ENCODE results near the gene TLL1.
A peak's percentile ranks its signal among the peaks of the same experiment; 100 is the strongest.

The TLL1 gene

DNA sequence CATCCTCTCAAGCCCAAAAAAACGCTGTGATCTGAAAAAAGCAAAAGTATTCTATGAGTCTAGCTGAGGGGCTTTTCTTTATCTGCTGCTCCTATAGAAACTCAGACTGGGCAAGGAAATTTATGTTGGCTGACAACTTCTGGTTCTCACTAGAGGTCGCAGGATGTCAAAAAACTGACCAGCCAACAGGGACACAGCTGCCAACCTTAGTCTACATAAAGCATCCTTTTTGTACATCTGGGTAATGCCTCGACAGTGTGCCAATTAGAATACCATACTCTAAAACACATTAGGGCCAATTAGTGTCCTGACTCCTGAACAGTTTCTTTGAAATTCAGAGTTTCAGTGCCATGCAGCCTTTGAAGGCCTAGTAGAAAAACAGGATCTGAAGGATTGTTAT is 8.8 kb upstream of the TLL1 start:
- no peak overlapping the region for H3K4me3 ChIP-seq (ENCODE audit: low read depth, low read length)
- TF ChIP-seq, protein P1, sequence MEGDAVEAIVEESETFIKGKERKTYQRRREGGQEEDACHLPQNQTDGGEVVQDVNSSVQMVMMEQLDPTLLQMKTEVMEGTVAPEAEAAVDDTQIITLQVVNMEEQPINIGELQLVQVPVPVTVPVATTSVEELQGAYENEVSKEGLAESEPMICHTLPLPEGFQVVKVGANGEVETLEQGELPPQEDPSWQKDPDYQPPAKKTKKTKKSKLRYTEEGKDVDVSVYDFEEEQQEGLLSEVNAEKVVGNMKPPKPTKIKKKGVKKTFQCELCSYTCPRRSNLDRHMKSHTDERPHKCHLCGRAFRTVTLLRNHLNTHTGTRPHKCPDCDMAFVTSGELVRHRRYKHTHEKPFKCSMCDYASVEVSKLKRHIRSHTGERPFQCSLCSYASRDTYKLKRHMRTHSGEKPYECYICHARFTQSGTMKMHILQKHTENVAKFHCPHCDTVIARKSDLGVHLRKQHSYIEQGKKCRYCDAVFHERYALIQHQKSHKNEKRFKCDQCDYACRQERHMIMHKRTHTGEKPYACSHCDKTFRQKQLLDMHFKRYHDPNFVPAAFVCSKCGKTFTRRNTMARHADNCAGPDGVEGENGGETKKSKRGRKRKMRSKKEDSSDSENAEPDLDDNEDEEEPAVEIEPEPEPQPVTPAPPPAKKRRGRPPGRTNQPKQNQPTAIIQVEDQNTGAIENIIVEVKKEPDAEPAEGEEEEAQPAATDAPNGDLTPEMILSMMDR (IDR thresholded peaks at IDR 0.05; ENCODE audit: low read depth, low read length, missing control alignments), result peak; percentile 19
- DNase-seq (ENCODE audit: low read depth), result no peak
- in situ Hi-C loops (cut with HindIII; ENCODE audit: low sequenced_read_pairs), result no loop called here

DNA sequence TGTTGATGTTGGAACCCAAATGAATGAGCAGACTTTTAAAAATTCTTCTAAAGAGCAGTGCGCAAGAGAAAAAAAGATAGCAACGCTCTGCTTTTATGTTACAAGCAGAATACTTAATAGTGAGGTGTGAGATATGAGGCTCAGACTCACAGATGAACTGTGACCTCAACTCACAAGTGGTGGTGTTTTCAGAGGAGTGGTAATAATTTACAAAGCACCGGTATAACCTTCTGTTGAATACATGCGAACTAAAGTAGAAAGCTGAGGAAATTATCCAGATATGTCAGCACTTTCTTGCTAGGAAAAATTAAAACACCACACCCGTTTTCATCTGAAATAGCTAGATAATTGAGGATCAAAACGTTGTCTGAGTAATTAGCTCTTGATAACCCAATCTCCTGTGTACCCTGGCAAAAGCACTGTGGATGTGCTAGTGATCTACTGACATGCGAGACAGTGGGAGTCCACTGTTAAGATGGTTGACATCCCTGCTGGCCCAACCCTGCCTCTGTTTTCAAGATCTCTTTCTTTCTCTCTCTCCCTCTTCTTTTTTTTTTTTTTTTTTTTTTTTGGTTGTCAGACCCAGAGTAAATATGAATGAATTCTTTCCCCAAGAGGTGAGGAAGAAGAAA is 6.9 kb upstream of the TLL1 start:
- no peak for DNase-seq (ENCODE audit: low read depth)
- TF ChIP-seq, protein P1 (IDR thresholded peaks at IDR 0.05; ENCODE audit: low read depth, low read length, missing control alignments), result no peak
- in situ Hi-C loops (cut with HindIII; ENCODE audit: low sequenced_read_pairs), result no loop called here
- no peak overlapping the region for H3K4me3 ChIP-seq (ENCODE audit: low read depth, low read length)

DNA sequence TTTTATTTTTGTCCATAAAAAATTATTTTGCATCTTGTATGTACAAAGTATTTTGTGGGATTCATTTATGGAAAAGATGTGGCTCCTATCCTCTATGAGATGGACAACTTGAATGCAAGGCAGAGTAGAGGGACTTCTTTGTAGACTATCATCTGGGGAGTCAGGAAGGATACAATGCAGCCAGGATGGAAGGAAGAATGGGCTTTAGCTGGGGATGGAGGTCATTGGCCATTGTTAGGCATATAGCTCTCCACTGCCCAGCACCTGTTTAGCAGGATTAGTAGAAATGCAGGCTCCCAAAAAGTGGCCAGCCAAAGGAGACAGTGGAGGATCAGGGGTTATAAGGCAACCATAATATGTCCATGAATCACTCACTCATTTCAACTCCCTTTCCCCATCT is 5.1 kb upstream of the TLL1 start:
- no peak for DNase-seq (ENCODE audit: low read depth)
- TF ChIP-seq, protein P1 (IDR thresholded peaks at IDR 0.05; ENCODE audit: low read depth, low read length, missing control alignments), result no peak
- in situ Hi-C loops (cut with HindIII; ENCODE audit: low sequenced_read_pairs), result no loop called here

DNA sequence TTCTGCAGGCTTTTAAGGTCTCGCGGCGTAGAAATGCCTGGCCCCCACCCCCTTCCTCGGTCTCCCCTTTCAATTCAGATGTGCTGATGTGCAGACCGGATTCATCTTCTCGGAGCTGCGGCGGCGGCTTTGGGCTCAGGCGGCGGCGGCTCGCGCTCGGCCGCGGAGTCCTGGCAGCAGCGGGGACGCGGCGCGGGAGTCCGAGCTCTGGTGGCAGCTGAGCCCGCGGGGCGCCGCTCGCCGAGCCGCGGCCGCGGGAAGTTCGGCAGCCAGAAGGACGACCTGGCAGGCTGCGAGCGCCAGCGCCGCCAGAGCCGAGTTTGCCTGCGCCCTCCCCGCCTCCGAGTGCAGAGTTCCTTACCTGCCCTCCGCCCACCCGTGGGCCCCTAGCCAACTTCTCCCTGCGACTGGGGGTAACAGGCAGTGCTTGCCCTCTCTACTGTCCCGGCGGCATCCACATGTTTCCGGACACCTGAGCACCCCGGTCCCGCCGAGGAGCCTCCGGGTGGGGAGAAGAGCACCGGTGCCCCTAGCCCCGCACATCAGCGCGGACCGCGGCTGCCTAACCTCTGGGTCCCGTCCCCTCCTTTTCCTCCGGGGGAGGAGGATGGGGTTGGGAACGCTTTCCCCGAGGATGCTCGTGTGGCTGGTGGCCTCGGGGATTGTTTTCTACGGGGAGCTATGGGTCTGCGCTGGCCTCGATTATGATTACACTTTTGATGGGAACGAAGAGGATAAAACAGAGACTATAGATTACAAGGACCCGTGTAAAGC is 448 bp downstream of the TLL1 start:
- in situ Hi-C loops (cut with HindIII; ENCODE audit: low sequenced_read_pairs), result no loop called here
- TF ChIP-seq, protein P1 (IDR thresholded peaks at IDR 0.05; ENCODE audit: low read depth, low read length, missing control alignments), result no peak
- no peak for DNase-seq (ENCODE audit: low read depth)
- peak overlapping the region; percentile 61 for H3K4me3 ChIP-seq (ENCODE audit: low read depth, low read length)

More for the DNA sequence above, 5.1 kb upstream of the TLL1 start:
- H3K4me3 ChIP-seq (ENCODE audit: low read depth, low read length), result no peak overlapping the region

DNA sequence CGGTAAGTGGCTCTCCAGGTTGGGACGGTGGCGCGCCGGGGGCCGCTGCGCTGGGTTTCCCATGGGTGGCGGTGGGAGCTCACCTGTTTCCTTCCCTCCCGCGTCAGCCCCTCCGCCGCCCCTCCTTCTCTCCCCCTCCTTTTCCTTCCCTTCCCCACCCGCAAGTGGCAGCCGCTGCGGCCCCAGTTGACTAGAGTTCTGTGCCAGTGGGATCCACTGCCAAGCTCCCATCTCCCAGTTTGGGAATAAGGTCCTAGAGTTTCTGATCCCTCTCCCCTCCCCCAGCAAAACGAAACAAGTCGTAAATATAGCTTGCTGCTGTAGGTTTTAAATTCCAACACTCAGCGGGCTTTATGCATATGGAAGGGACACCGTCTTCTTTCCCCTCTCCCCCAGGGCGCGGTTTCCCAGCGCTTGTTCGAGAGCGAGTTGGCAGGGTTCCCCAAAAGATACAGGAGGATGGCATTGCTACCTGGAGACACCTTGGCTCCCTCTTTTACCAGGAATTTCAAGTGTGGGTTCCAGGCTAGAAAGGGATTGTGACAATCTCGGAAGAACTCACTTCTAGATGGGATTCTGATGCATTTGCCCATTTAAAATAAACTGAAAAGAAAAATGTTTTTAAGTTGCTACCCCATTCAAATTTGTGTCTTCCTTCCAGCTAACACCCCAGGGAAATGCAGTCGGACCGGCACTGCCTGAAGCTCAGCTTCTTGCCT is 1.2 kb downstream of the TLL1 start:
- H3K4me3 ChIP-seq (ENCODE audit: low read depth, low read length), result peak overlapping the region; percentile 61
- in situ Hi-C loops (cut with HindIII; ENCODE audit: low sequenced_read_pairs), result no loop called here
- TF ChIP-seq, protein P1 (IDR thresholded peaks at IDR 0.05; ENCODE audit: low read depth, low read length, missing control alignments), result no peak
- DNase-seq (ENCODE audit: low read depth), result no peak

DNA sequence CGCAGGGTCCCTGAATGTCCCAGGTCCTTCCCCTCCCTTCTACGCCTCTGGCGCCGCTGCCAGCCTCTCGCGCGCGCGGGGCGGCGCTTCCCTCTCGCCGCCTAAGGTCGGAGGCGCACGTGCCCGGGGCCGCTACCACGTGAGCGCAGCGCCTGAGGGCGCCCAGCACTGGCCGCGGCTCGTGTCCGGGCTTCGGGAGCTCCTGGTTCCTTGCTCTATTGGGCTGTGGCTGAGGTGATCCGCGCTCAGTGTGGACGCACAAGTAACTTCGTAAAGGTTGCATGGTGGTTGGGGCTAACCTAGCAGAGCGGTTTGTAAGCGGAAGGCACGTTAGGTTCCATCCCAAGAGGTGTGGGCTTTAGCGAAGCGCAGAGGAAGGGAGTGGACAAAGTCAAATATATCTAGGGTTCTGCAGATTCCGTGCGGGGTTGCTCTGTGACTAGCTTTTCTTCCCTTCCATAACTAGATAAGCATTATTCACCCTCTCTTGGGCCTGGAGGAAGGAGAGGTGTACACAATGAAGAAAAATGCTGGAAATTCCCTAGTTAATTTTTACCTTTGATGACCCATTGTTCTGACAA is 1.8 kb downstream of the TLL1 start:
- in situ Hi-C loops (cut with HindIII; ENCODE audit: low sequenced_read_pairs), result no loop called here
- TF ChIP-seq, protein P1 (IDR thresholded peaks at IDR 0.05; ENCODE audit: low read depth, low read length, missing control alignments), result no peak
- H3K4me3 ChIP-seq (ENCODE audit: low read depth, low read length), result peak overlapping the region; percentile 61
- no peak for DNase-seq (ENCODE audit: low read depth)
